ENCODE data around the gene DRD3.

DNA sequence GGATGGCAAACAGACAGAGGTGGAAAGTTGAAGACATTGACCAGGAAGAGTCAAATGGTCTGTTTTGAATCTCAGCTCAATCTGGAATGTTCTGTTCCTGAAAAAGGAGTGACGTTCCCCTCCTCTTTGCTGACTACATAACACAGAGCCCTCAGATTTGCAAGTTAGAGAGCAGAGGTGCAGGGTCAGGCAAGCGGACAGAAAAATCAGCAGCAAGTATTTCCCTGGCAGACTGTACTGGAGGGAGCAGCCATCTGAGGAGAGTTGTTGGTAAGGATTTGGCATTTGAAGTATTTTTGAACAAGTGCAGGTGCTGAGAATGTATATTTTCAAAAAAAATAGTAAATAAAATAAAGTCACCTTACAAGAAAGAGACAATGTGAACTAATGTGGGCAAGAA lies 40.9 kb upstream of the DRD3 start:
- no peak for TF ChIP-seq FOXA1 (IDR thresholded peaks at IDR 0.05)
- no peak for TF ChIP-seq NFRKB (IDR thresholded peaks at IDR 0.05)
- TF ChIP-seq SP1 (IDR thresholded peaks at IDR 0.05) = no peak
- no peak for TF ChIP-seq FOXK2 (IDR thresholded peaks at IDR 0.05)
- no peak for TF ChIP-seq FOXM1 (IDR thresholded peaks at IDR 0.05; ENCODE audit: borderline replicate concordance)
- TF ChIP-seq ELF4 (IDR thresholded peaks at IDR 0.05) = no peak
- no peak for TF ChIP-seq SUZ12 (IDR thresholded peaks at IDR 0.05)
- TF ChIP-seq L3MBTL2 (conservative IDR thresholded peaks at IDR 0.05) = no peak
- TF ChIP-seq BHLHE40 (IDR thresholded peaks at IDR 0.05; ENCODE audit: borderline replicate concordance) = no peak
- TF ChIP-seq ZNF384 (IDR thresholded peaks at IDR 0.05) = no peak
- TF ChIP-seq HDGF (IDR thresholded peaks at IDR 0.05; ENCODE audit: borderline replicate concordance) = no peak
- TF ChIP-seq ARNT (IDR thresholded peaks at IDR 0.05) = no peak
- no peak for TF ChIP-seq TARDBP (IDR thresholded peaks at IDR 0.05)
- TF ChIP-seq, protein P1, sequence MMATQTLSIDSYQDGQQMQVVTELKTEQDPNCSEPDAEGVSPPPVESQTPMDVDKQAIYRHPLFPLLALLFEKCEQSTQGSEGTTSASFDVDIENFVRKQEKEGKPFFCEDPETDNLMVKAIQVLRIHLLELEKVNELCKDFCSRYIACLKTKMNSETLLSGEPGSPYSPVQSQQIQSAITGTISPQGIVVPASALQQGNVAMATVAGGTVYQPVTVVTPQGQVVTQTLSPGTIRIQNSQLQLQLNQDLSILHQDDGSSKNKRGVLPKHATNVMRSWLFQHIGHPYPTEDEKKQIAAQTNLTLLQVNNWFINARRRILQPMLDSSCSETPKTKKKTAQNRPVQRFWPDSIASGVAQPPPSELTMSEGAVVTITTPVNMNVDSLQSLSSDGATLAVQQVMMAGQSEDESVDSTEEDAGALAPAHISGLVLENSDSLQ (IDR thresholded peaks at IDR 0.05) = no peak

Data from HEK293T (cell line).